ENCODE results near the gene GART.

The GART gene

GRCh38 chr21:33488936-33489335 is 53.0 kb downstream of the GART start:
- Mint-ChIP-seq H3K4me1 (peaks cover 7% of the 10 kb centered on the region), H3K36me3 (ENCODE audit: low read depth) (peaks cover 12% of the 10 kb centered on the region), H3K27me3 (ENCODE audit: low read depth) (no peaks in the 10 kb centered on the region), H3K4me3 (peak overlapping the region; percentile 42 to 66 (median 64)), H3K9me3 (no peaks in the 10 kb centered on the region), H3K27ac (no peak overlapping the region)
- no peak for TF ChIP-seq CTCF (IDR thresholded peaks at IDR 0.05; ENCODE audit: unreplicated experiment in 3 of 3)

GRCh38 chr21:33487996-33488395 is 53.9 kb downstream of the GART start:
- peaks cover 12% of the 10 kb centered on the region for H3K36me3 Mint-ChIP-seq (ENCODE audit: low read depth)
- no peaks in the 10 kb centered on the region for H3K27me3 Mint-ChIP-seq (ENCODE audit: low read depth)
- H3K27ac Mint-ChIP-seq, result no peak overlapping the region
- TF ChIP-seq CTCF (IDR thresholded peaks at IDR 0.05; ENCODE audit: unreplicated experiment in 3 of 3), result no peak
- H3K4me3 Mint-ChIP-seq, result no peak overlapping the region
- H3K9me3 Mint-ChIP-seq, result no peaks in the 10 kb centered on the region
- peaks cover 7% of the 10 kb centered on the region for H3K4me1 Mint-ChIP-seq

GRCh38 chr21:33481314-33481943 is 60.5 kb downstream of the GART start:
- Mint-ChIP-seq H3K9me3 (no peaks in the 10 kb centered on the region), H3K36me3 (ENCODE audit: low read depth) (no peaks in the 10 kb centered on the region), H3K27ac (no peak overlapping the region), H3K4me3 (peak overlapping the region; percentile 86 to 95 (median 92)), H3K27me3 (ENCODE audit: low read depth) (no peaks in the 10 kb centered on the region), H3K4me1 (peaks cover 15% of the 10 kb centered on the region)
- no peak for TF ChIP-seq CTCF (IDR thresholded peaks at IDR 0.05; ENCODE audit: unreplicated experiment in 3 of 3)

- no peak for TF ChIP-seq CTCF (IDR thresholded peaks at IDR 0.05; ENCODE audit: unreplicated experiment in 3 of 3)
These were observed 61.3 kb downstream of the GART start for GRCh38 chr21:33480481-33481103.

GRCh38 chr21:33479679-33480480 is 62.0 kb downstream of the GART start, which contains the start of gene TMEM50B:
TMEM50B (minus strand) TSS chr21:33479974; CDS start chr21:33468885, 11,089 bp downstream.
- Mint-ChIP-seq H3K9me3 (no peaks in the 10 kb centered on the region), H3K36me3 (ENCODE audit: low read depth) (no peaks in the 10 kb centered on the region), H3K4me1 (peaks cover 15% of the 10 kb centered on the region), H3K27me3 (ENCODE audit: low read depth) (no peaks in the 10 kb centered on the region), H3K27ac (peak within 1 kb of the TSS; percentile 96 to 99 (median 98)), H3K4me3 (peak within 1 kb of the TSS; percentile 86 to 95 (median 92))
- TF ChIP-seq CTCF (IDR thresholded peaks at IDR 0.05; ENCODE audit: unreplicated experiment in 3 of 3), result peak; percentile 39 to 58 (median 54)

More at GRCh38 chr21:33480481-33481103, 61.3 kb downstream of the GART start:
- peak overlapping the region; percentile 86 to 95 (median 92) for H3K4me3 Mint-ChIP-seq
- no peaks in the 10 kb centered on the region for H3K36me3 Mint-ChIP-seq (ENCODE audit: low read depth)
- H3K27ac Mint-ChIP-seq, result peak overlapping the region; percentile 96 to 99 (median 98)
- H3K9me3 Mint-ChIP-seq, result no peaks in the 10 kb centered on the region
- peaks cover 15% of the 10 kb centered on the region for H3K4me1 Mint-ChIP-seq
- no peaks in the 10 kb centered on the region for H3K27me3 Mint-ChIP-seq (ENCODE audit: low read depth)
